Measurements from ENCODE around the gene MT1HL1. TPM values are rescaled to one million over a fixed set of nuclear protein-coding genes. Genes with fewer than 3 reads are reported as not detected.
A peak's percentile ranks its signal among the peaks of the same experiment; 100 is the strongest.
"Not testable (repeated sequence)": the region's sequence is repeated elsewhere in the genome, so short reads cannot be mapped to it uniquely, and the experiment has no call there.

MT1HL1 gene
- total RNA-seq, 1 experiment from 2014 or later: not detected

- no peak for DNase-seq
- Histone ChIP-seq H3K4me3 (ENCODE audit: insufficient read depth, low read depth, low read length) (no peak overlapping the region), H3K36me3 (replicated peaks; ENCODE audit: control insufficient read depth, insufficient read depth, low read length) (no peaks in the 10 kb centered on the region), H3K27me3 (ENCODE audit: control insufficient read depth, insufficient read depth, low read length) (peaks cover 4% of the 10 kb centered on the region; the same call in 1 of the 2 replicates)
These were observed 725 bp downstream of the MT1HL1 start for GRCh38 chr1:237003516-237003915.

- no peaks in the 10 kb centered on the region for H3K36me3 ChIP-seq (replicated peaks; ENCODE audit: control insufficient read depth, insufficient read depth, low read length)
- peaks cover 4% of the 10 kb centered on the region; the same call in 1 of the 2 replicates for H3K27me3 ChIP-seq (ENCODE audit: control insufficient read depth, insufficient read depth, low read length)
- H3K4me3 ChIP-seq (ENCODE audit: insufficient read depth, low read depth, low read length): no peak overlapping the region
- no peak for DNase-seq
These were observed 4.0 kb downstream of the MT1HL1 start for GRCh38 chr1:237000191-237000590.

- H3K36me3 ChIP-seq (replicated peaks; ENCODE audit: control insufficient read depth, insufficient read depth, low read length): no peaks in the 10 kb centered on the region
- DNase-seq: no peak
- H3K4me3 ChIP-seq (ENCODE audit: insufficient read depth, low read depth, low read length): no peak overlapping the region
- H3K27me3 ChIP-seq (ENCODE audit: control insufficient read depth, insufficient read depth, low read length): peaks cover 4% of the 10 kb centered on the region; the same call in 1 of the 2 replicates
These were observed 5.7 kb downstream of the MT1HL1 start for GRCh38 chr1:236998546-236998945.

GRCh38 chr1:236997882-236998281 is 6.4 kb downstream of the MT1HL1 start:
- Histone ChIP-seq H3K4me3 (ENCODE audit: insufficient read depth, low read depth, low read length) (no peak overlapping the region), H3K36me3 (replicated peaks; ENCODE audit: control insufficient read depth, insufficient read depth, low read length) (no peaks in the 10 kb centered on the region), H3K27me3 (ENCODE audit: control insufficient read depth, insufficient read depth, low read length) (peaks cover 4% of the 10 kb centered on the region; the same call in 1 of the 2 replicates)
- peak; percentile 57 for DNase-seq

- Histone ChIP-seq H3K27me3 (ENCODE audit: control insufficient read depth, insufficient read depth, low read length) (peaks cover 4% of the 10 kb centered on the region; the same call in 1 of the 2 replicates), H3K36me3 (replicated peaks; ENCODE audit: control insufficient read depth, insufficient read depth, low read length) (no peaks in the 10 kb centered on the region), H3K4me3 (ENCODE audit: insufficient read depth, low read depth, low read length) (no peak overlapping the region)
- DNase-seq: no peak
These were observed 6.9 kb downstream of the MT1HL1 start for GRCh38 chr1:236997361-236997760.

GRCh38 chr1:236994450-236994849 is 9.8 kb downstream of the MT1HL1 start:
- no peaks in the 10 kb centered on the region for H3K27me3 ChIP-seq (ENCODE audit: control insufficient read depth, insufficient read depth, low read length)
- no peak overlapping the region for H3K4me3 ChIP-seq (ENCODE audit: insufficient read depth, low read depth, low read length)
- DNase-seq: no peak
- H3K36me3 ChIP-seq (replicated peaks; ENCODE audit: control insufficient read depth, insufficient read depth, low read length): no peaks in the 10 kb centered on the region

- H3K36me3 ChIP-seq (replicated peaks; ENCODE audit: control insufficient read depth, insufficient read depth, low read length): no peaks in the 10 kb centered on the region
- H3K4me3 ChIP-seq (ENCODE audit: insufficient read depth, low read depth, low read length): no peak overlapping the region
- DNase-seq: no peak
These were observed 11.8 kb downstream of the MT1HL1 start for GRCh38 chr1:236992449-236992848.

GRCh38 chr1:236990052-236990445 is 14.2 kb downstream of the MT1HL1 start:
- Histone ChIP-seq H3K4me3 (ENCODE audit: insufficient read depth, low read depth, low read length) (no peak overlapping the region), H3K27me3 (ENCODE audit: control insufficient read depth, insufficient read depth, low read length) (no peaks in the 10 kb centered on the region), H3K36me3 (replicated peaks; ENCODE audit: control insufficient read depth, insufficient read depth, low read length) (no peaks in the 10 kb centered on the region)
- no peak for DNase-seq

More at GRCh38 chr1:236992449-236992848, 11.8 kb downstream of the MT1HL1 start:
- no peaks in the 10 kb centered on the region for H3K27me3 ChIP-seq (ENCODE audit: control insufficient read depth, insufficient read depth, low read length)

- Histone ChIP-seq H3K4me3 (ENCODE audit: insufficient read depth, low read depth, low read length) (no peak overlapping the region), H3K36me3 (replicated peaks; ENCODE audit: control insufficient read depth, insufficient read depth, low read length) (no peaks in the 10 kb centered on the region), H3K27me3 (ENCODE audit: control insufficient read depth, insufficient read depth, low read length) (no peaks in the 10 kb centered on the region)
- no peak for DNase-seq
These were observed 14.8 kb downstream of the MT1HL1 start for GRCh38 chr1:236989290-236990051.

- Histone ChIP-seq H3K27me3 (ENCODE audit: control insufficient read depth, insufficient read depth, low read length) (no peaks in the 10 kb centered on the region; the same call in 1 of the 2 replicates), H3K36me3 (replicated peaks; ENCODE audit: control insufficient read depth, insufficient read depth, low read length) (no peaks in the 10 kb centered on the region)
- no peak for DNase-seq
These were observed 20.4 kb downstream of the MT1HL1 start for GRCh38 chr1:236983818-236984217.

GRCh38 chr1:236982380-236982779 is 21.9 kb downstream of the MT1HL1 start:
- Histone ChIP-seq H3K36me3 (replicated peaks; ENCODE audit: control insufficient read depth, insufficient read depth, low read length) (no peaks in the 10 kb centered on the region), H3K4me3 (ENCODE audit: insufficient read depth, low read depth, low read length) (no peak overlapping the region), H3K27me3 (ENCODE audit: control insufficient read depth, insufficient read depth, low read length) (no peaks in the 10 kb centered on the region; the same call in 1 of the 2 replicates)
- DNase-seq: no peak

More at GRCh38 chr1:236983818-236984217, 20.4 kb downstream of the MT1HL1 start:
- no peak overlapping the region for H3K4me3 ChIP-seq (ENCODE audit: insufficient read depth, low read depth, low read length)

GRCh38 chr1:236981431-236981830 is 22.8 kb downstream of the MT1HL1 start:
- H3K27me3 ChIP-seq (ENCODE audit: control insufficient read depth, insufficient read depth, low read length); DNase-seq; H3K4me3 ChIP-seq (ENCODE audit: insufficient read depth, low read depth, low read length); H3K36me3 ChIP-seq (replicated peaks; ENCODE audit: control insufficient read depth, insufficient read depth, low read length): not testable (repeated sequence)

- no peak overlapping the region for H3K4me3 ChIP-seq (ENCODE audit: insufficient read depth, low read depth, low read length)
- H3K36me3 ChIP-seq (replicated peaks; ENCODE audit: control insufficient read depth, insufficient read depth, low read length): no peaks in the 10 kb centered on the region
- DNase-seq: no peak
- no peaks in the 10 kb centered on the region; the same call in 1 of the 2 replicates for H3K27me3 ChIP-seq (ENCODE audit: control insufficient read depth, insufficient read depth, low read length)
These were observed 23.6 kb downstream of the MT1HL1 start for GRCh38 chr1:236980673-236981072.

GRCh38 chr1:236979149-236979900 is 24.9 kb downstream of the MT1HL1 start:
- Histone ChIP-seq H3K27me3 (ENCODE audit: control insufficient read depth, insufficient read depth, low read length) (no peaks in the 10 kb centered on the region; the same call in 1 of the 2 replicates), H3K36me3 (replicated peaks; ENCODE audit: control insufficient read depth, insufficient read depth, low read length) (no peaks in the 10 kb centered on the region), H3K4me3 (ENCODE audit: insufficient read depth, low read depth, low read length) (no peak overlapping the region)
- no peak for DNase-seq

- no peaks in the 10 kb centered on the region for H3K36me3 ChIP-seq (replicated peaks; ENCODE audit: control insufficient read depth, insufficient read depth, low read length)
- no peak overlapping the region for H3K4me3 ChIP-seq (ENCODE audit: insufficient read depth, low read depth, low read length)
- H3K27me3 ChIP-seq (ENCODE audit: control insufficient read depth, insufficient read depth, low read length): no peaks in the 10 kb centered on the region; the same call in 1 of the 2 replicates
- no peak for DNase-seq
These were observed 25.5 kb downstream of the MT1HL1 start for GRCh38 chr1:236978740-236979139.
